ENCODE measurements around the gene LDB3.

GRCh38 chr10:86726677-86726999 is 58.3 kb downstream of the LDB3 start:
- TF ChIP-seq KDM5A (IDR thresholded peaks at IDR 0.05): no peak
- TF ChIP-seq SMC3 (IDR thresholded peaks at IDR 0.05): no peak
- no peak for TF ChIP-seq POLR2A (IDR thresholded peaks at IDR 0.05; ENCODE audit: low read length)
- no peak for TF ChIP-seq PBX3 (IDR thresholded peaks at IDR 0.05)
- no peak for TF ChIP-seq CTCF (IDR thresholded peaks at IDR 0.05)

Measured in A549 (cell line).